C4-2B (cell line): ENCODE results near the gene MX2.

Source experiments
- CTCF ChIP-seq: fragments of 450-650 bp; conservative IDR thresholded peaks from 2 replicates; pipeline ENCODE4 v1.5.1; 2017; ENCODE audit warnings: mild to moderate bottlenecking
- ZFX ChIP-seq: fragments of 450-650 bp; IDR thresholded peaks from 2 replicates; pipeline ENCODE4 v1.6.1; 2017

- no peak for TF ChIP-seq CTCF
- TF ChIP-seq ZFX = no peak
Measured at GRCh38 chr21:41418393-41418792, 56.6 kb downstream of the MX2 start.
